ENCODE measurements around the gene MAD1L1. TPM values are rescaled to one million over a fixed set of nuclear protein-coding genes. Genes with fewer than 3 reads are reported as not detected.

MAD1L1 gene
- total and polyA plus RNA-seq, 2 experiments from 2014 or later = 38.2 to 69.8 TPM

- DNase-seq = peak; percentile 6
- Histone ChIP-seq H3K4me2 (ENCODE audit: unreplicated experiment) (no peak overlapping the region), H3K79me2 (ENCODE audit: insufficient read depth) (no peaks in the 10 kb centered on the region), H3K4me1 (ENCODE audit: insufficient read depth) (no peaks in the 10 kb centered on the region), H3K27ac (no peak overlapping the region), H3F3A (ENCODE audit: insufficient read depth) (no peaks in the 10 kb centered on the region), H3K27me3 (replicated peaks; ENCODE audit: insufficient read depth) (no peaks in the 10 kb centered on the region), H3K9me2 (ENCODE audit: insufficient read depth) (no peaks in the 10 kb centered on the region), H3K9me3 (ENCODE audit: low read depth) (no peaks in the 10 kb centered on the region), H4K20me1 (ENCODE audit: insufficient read depth) (no peaks in the 10 kb centered on the region), H3K4me3 (no peak overlapping the region), H3K9ac (no peak overlapping the region), H2AFZ (no peak overlapping the region), H3K36me3 (ENCODE audit: low read depth) (no peaks in the 10 kb centered on the region)
- 75 to 78% methylated on average over 21 of the region's 21 CpGs for WGBS, 2 experiments (ENCODE audit: low coverage in 1 of 2, low lambda C conversion rate in 2 of 2, missing lambda C conversion rate in 2 of 2)
- in situ Hi-C loops (cut with MboI) = no loop called here
- TF ChIP-seq EZH2phosphoT487 (IDR thresholded peaks at IDR 0.05; ENCODE audit: insufficient read depth, low read depth) (no peak), EZH2 (IDR thresholded peaks at IDR 0.05; ENCODE audit: insufficient read depth, poor library complexity, severe bottlenecking) (no peak)
Observed at GRCh38 chr7:2140216-2141020, 92.3 kb downstream of the MAD1L1 start.

GRCh38 chr7:2139004-2139699 is 93.6 kb downstream of the MAD1L1 start:
- no peak for DNase-seq
- no peak overlapping the region for H3K4me2 ChIP-seq (ENCODE audit: unreplicated experiment)
- H3K4me3 ChIP-seq = no peak overlapping the region
- no peaks in the 10 kb centered on the region for H3K9me2 ChIP-seq (ENCODE audit: insufficient read depth)
- H3K9ac ChIP-seq = no peak overlapping the region
- no peaks in the 10 kb centered on the region for H3K4me1 ChIP-seq (ENCODE audit: insufficient read depth)
- no peaks in the 10 kb centered on the region for H4K20me1 ChIP-seq (ENCODE audit: insufficient read depth)
- WGBS, 2 experiments (ENCODE audit: low coverage in 1 of 2, low lambda C conversion rate in 2 of 2, missing lambda C conversion rate in 2 of 2) = 85 to 95% methylated on average over 10 to 20 of the region's 20 CpGs
- no peaks in the 10 kb centered on the region for H3F3A ChIP-seq (ENCODE audit: insufficient read depth)
- in situ Hi-C loops (cut with MboI) = no loop called here
- no peaks in the 10 kb centered on the region; the same call in 1 of the 2 replicates for H3K36me3 ChIP-seq (ENCODE audit: low read depth)
- TF ChIP-seq EZH2phosphoT487 (IDR thresholded peaks at IDR 0.05; ENCODE audit: insufficient read depth, low read depth) = no peak
- TF ChIP-seq EZH2 (IDR thresholded peaks at IDR 0.05; ENCODE audit: insufficient read depth, poor library complexity, severe bottlenecking) = no peak
- no peaks in the 10 kb centered on the region for H3K27me3 ChIP-seq (replicated peaks; ENCODE audit: insufficient read depth)
- no peaks in the 10 kb centered on the region for H3K9me3 ChIP-seq (ENCODE audit: low read depth)
- H3K27ac ChIP-seq = no peak overlapping the region
- H2AFZ ChIP-seq = no peak overlapping the region
- H3K79me2 ChIP-seq (ENCODE audit: insufficient read depth) = no peaks in the 10 kb centered on the region

GRCh38 chr7:2138146-2138765 is 94.5 kb downstream of the MAD1L1 start:
- Histone ChIP-seq H3K4me1 (ENCODE audit: insufficient read depth) (no peaks in the 10 kb centered on the region), H3F3A (ENCODE audit: insufficient read depth) (no peaks in the 10 kb centered on the region), H3K9me2 (ENCODE audit: insufficient read depth) (no peaks in the 10 kb centered on the region), H3K9me3 (ENCODE audit: low read depth) (no peaks in the 10 kb centered on the region), H2AFZ (no peak overlapping the region), H3K27me3 (replicated peaks; ENCODE audit: insufficient read depth) (no peaks in the 10 kb centered on the region), H3K4me3 (no peak overlapping the region), H4K20me1 (ENCODE audit: insufficient read depth) (no peaks in the 10 kb centered on the region), H3K36me3 (ENCODE audit: low read depth) (no peaks in the 10 kb centered on the region; the same call in 1 of the 2 replicates), H3K4me2 (ENCODE audit: unreplicated experiment) (no peak overlapping the region), H3K9ac (no peak overlapping the region), H3K27ac (no peak overlapping the region), H3K79me2 (ENCODE audit: insufficient read depth) (no peaks in the 10 kb centered on the region)
- no peak for DNase-seq
- TF ChIP-seq EZH2 (IDR thresholded peaks at IDR 0.05; ENCODE audit: insufficient read depth, poor library complexity, severe bottlenecking) = no peak
- no peak for TF ChIP-seq EZH2phosphoT487 (IDR thresholded peaks at IDR 0.05; ENCODE audit: insufficient read depth, low read depth)
- in situ Hi-C loops (cut with MboI) = no loop called here
- WGBS, 2 experiments (ENCODE audit: low coverage in 1 of 2, low lambda C conversion rate in 2 of 2, missing lambda C conversion rate in 2 of 2) = 89 to 92% methylated on average over 17 of the region's 17 CpGs

GRCh38 chr7:2134740-2135139 is 98.0 kb downstream of the MAD1L1 start:
- Histone ChIP-seq H3K9ac (no peak overlapping the region), H3K27ac (no peak overlapping the region), H3K36me3 (ENCODE audit: low read depth) (no peaks in the 10 kb centered on the region; the same call in 1 of the 2 replicates), H4K20me1 (ENCODE audit: insufficient read depth) (no peaks in the 10 kb centered on the region), H3K79me2 (ENCODE audit: insufficient read depth) (no peaks in the 10 kb centered on the region), H3K4me1 (ENCODE audit: insufficient read depth) (no peaks in the 10 kb centered on the region), H3K9me3 (ENCODE audit: low read depth) (no peaks in the 10 kb centered on the region), H3F3A (ENCODE audit: insufficient read depth) (no peaks in the 10 kb centered on the region), H3K4me3 (no peak overlapping the region), H3K9me2 (ENCODE audit: insufficient read depth) (no peaks in the 10 kb centered on the region), H3K4me2 (ENCODE audit: unreplicated experiment) (no peak overlapping the region), H3K27me3 (replicated peaks; ENCODE audit: insufficient read depth) (no peaks in the 10 kb centered on the region), H2AFZ (no peak overlapping the region)
- WGBS, 2 experiments (ENCODE audit: low coverage in 1 of 2, low lambda C conversion rate in 2 of 2, missing lambda C conversion rate in 2 of 2) = 87 to 93% methylated on average over 5 of the region's 5 CpGs
- DNase-seq = no peak
- in situ Hi-C loops (cut with MboI) = no loop called here
- no peak for TF ChIP-seq EZH2phosphoT487 (IDR thresholded peaks at IDR 0.05; ENCODE audit: insufficient read depth, low read depth)
- TF ChIP-seq EZH2 (IDR thresholded peaks at IDR 0.05; ENCODE audit: insufficient read depth, poor library complexity, severe bottlenecking) = no peak
